CD4-positive, alpha-beta T cell treated with Interleukin-6 at 100 ng/mL for 8 hours (primary cell): ENCODE results near the gene TSPAN14.

ENCODE experiments used
- DNase-seq: peaks from one replicate; pipeline ENCODE4 v3.0.0-alpha.2; 2020; ENCODE audit warnings: mixed read lengths, low spot score

The TSPAN14 gene

DNA sequence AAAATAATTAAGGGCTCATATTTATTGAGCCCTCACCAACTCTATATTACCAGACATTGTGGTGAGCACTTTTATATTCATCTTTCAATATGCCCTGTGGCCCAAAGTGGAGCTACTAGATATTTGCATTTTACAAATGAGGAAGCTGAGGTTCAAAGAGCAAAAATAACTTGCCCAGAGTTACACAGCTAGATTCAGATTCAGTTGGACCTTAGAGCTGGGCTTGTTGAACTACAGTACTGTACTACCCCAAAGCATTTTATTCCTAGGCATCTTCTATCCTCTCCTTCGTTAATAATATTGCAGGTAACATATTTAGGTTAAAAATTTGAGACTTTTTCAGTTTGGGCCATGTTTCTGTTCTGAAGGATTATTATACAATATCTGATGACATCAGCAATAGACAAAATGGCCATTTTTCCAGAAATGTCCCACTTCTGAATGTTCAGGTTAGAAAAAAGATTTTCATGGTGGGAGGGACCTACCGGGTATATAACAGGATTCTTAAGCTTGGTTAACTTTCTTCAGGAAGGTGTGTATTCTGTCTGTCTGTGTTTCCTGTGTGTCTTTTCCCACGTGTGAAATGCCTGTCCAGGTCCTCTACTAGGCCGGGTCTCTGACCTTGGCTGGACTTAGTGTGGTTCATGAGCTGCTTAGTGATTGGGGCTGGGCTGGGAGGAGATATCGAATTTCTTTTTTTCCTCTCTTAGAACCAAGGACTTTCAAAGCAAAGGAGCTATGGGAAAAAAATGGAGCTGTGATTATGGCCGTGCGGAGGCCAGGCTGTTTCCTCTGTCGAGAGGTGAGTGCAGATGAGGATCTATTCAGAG is 32.2 kb upstream of the TSPAN14 start:
- no peak for DNase-seq

DNA sequence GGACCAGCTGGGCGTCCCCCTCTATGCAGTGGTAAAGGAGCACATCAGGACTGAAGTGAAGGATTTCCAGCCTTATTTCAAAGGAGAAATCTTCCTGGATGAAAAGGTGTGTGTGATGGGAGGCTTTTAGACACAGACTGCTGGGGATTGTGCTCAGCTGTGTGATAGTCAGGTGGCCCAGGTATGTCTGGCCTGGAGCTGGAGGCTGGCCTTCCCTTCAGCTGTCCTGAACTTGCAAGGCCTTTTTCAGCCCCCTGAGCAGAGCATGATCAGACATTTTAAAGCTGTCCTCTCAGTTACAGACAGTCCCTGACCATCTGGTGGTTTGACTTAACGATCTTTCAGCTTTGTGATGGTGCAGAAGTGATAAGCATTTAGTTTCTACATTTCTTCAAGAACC is 28.2 kb upstream of the TSPAN14 start:
- DNase-seq: no peak

DNA sequence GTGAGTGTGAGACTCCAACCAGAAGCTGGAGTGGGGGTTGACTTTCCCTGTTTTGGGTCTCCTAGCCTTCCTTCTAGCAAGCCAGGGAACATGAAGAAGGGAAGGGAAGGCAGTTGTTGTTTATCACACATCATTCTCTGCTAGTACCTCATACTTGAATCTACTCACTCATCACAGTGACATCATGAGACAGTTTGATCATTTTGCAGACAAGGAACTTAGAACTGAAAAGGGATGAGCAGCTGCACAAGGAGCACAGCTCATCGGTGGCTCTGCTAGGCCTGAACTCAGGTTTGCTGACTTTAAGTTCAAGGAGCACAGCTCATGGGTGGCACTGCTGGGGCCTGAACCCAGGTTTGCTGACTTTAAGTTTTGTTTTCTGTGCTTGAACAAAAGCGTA is 26.6 kb upstream of the TSPAN14 start:
- no peak for DNase-seq

DNA sequence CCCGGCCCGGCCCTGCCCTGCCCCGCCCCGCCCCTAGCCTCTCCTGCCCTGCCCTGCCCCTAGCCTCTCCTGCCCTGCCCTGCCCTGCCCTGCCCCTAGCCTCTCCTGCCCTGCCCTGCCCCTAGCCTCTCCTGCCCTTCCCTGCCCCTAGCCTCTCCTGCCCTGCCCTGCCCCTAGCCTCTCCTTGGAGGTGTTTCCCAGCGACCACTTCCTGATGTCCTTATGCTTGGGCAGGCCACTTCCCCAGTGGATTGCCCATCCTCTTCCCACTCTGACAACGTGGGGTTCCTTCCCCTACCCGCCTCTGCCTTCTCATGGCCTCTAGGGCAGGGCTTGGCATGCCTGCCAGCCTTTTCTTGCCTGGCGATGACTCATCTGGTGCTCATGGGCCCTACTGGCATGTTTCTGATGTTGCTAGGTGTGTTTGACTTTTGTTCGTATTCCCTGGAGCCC is 24.6 kb upstream of the TSPAN14 start:
- no peak for DNase-seq

DNA sequence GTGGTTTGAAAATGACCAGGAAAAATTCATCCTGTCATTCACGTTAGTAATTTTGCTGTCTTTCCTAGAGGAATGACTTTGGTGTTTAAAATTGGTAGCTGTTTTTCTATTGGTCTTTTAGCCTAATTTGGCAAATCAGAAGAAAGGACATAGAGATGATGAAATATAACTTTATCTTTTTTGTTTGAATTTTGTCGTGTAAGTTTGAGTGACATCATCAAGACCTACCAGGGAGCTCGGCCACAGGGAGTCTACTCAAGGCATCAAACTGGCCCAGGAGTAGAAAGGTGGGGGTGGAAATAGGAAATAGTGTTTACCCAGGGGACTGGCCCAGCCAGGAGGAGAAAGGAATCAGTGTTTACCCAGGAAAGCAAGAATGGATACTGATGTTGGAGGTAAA is 21.0 kb upstream of the TSPAN14 start:
- DNase-seq: no peak

DNA sequence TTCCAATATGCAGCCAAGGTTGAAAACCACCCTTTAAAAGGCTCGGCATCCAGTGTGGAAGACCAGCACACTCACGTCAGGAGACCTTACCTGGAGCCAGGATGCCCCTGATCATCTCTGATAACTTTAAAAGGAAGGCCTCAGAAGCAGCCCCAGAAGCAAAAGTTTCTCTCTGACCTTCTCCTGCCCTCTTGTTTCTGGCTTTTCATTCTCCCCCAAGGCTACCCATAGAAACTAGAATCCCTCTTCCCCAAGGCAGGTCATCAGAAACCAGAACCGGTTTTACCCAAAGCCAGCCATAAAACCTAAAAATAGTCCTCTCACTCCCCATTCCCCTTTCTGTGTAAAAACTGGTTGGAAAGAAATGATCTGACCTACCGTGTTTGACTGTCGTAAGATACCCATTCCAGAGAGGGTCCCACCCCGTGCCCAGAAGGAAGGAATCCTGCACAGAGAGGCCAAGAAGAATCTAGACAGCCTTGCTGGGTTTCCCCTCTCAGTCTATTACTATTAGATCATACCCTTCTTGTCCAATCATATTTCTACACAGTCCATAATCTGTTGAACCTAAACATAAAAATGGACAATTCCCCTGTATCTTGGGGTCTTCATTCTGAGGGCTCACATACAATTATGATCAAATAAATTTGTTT is 17.5 kb upstream of the TSPAN14 start:
- DNase-seq: no peak

DNA sequence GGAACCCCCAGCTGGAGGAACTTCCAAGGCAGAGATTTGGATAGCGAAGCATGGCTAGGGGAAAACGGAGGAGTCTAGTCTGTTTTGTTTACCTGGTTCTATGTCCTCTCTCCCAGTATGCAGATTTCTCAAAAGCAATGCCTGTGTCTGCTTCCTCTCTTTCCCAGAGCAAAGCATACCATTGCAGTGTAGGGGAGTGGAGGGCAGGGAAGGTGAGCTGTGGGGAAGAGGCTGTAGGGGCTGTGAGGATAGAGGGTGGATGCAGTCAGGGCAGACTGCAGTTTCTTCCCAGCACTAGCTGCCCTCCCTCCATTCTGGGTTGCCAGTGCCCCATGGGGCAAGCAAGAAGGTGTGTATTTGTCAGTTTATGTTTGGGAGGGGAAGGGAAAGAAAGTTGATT is 16.9 kb upstream of the TSPAN14 start:
- DNase-seq: no peak

DNA sequence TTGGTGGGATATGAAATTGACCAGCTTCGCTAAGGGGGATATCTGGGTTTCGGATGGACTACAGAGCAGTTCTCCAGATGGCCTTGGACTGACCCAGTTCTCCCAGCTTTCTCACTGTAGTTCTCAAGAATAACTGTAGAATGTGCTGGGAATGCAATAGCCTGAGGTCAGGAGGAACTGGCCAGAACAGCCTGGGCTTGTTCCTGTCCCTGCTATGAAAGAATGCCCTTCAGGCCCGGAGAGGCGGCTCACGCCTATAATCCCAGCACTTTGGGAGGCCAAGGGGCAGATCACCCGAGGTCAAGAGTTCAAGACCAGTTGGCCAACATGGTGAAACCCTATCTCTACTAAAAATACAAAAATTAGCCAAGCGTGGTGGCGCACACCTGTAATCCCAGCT is 12.3 kb upstream of the TSPAN14 start:
- no peak for DNase-seq

DNA sequence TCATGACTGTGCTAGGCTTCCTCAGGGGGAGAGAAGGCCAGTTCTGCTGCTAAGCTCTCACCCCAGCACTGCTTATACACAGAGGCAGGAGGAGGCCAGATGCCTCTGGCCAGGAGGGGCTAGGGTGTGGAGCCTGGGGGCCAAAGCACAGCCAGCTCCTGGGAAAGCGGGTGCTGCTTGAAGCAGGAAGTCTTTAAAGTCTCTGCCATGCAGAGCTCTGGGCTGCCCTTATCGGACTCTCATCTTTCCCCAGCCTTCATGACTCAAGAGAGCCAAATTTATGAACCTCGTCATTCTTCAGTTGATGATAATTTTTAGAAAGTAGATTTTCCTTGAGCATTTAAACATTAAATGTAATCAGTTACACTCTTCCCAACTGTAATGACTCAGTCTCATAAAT is 11.2 kb upstream of the TSPAN14 start:
- DNase-seq: no peak

DNA sequence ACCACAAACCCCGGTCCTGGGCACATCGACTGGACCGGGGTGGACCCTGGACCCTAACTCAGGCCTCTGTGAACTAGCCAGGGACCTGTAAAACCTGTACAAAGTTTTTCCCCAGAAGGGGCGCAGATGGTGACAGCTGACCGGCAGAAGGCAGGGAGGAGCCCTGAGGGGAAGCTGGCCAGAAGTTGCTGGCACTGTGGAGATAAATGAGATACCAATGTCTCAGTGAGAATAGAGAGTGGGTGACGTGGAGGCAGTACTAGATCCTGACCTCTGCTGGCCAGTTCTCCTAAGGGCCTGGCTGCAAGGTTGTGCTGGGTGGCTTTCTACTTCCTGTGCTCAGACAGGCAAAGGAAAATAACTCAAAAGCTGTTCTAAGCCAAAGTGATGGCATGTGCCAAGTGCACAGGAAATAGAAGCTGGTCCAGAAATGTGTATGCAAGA is 10.6 kb upstream of the TSPAN14 start:
- DNase-seq: peak; percentile 38

DNA sequence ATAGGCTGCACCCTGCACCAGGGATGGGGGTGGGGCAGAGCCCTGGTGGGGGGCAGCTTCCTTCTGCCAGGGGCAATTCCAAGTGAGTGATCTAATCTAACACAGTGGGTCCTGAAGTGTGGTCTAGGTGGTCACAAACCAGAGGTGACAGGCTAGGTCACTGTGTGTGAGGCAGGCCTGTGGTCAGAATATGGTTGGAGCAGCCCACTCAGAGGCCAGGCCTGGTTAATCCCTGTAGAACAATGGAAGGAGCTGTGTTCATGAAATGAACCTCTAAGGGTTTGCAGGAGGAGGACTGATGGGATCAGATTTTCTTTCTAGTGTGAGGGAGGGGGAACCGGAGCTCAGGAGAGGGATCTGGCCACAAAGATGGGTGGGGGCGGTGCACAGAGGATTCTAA is 10.0 kb upstream of the TSPAN14 start:
- no peak for DNase-seq

DNA sequence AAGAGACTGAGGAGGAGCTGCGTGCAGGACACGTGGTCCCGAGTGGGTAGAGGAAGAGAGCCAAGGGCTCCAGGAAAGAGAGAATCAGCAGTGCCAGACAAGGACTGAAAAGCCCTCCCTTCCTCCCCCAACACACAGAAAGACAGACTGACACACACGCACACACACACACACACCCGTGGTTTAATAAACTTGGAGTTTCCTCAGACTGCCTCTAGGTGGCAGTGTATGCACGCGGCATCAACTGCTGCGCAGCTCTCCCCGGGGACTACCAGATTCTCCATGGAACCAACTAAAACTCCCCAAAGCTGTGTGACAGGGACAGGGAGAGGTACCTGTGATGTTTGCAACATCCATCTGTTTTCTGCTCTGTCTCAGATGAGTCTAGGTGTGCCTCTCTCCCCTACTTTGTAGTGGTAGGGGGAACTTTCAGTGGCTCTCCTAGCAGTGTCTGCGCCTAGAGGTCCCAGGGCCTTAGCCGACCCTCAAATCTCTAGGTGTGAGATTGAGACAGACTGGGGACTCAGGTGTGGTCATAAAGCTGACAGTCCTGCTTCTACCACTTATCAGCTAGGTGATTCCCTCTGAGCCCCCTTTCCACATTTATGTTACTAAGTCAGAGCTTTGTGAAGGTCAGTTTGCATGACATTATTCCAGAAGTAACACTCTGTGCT is 9.3 kb upstream of the TSPAN14 start:
- DNase-seq: peak; percentile 65

DNA sequence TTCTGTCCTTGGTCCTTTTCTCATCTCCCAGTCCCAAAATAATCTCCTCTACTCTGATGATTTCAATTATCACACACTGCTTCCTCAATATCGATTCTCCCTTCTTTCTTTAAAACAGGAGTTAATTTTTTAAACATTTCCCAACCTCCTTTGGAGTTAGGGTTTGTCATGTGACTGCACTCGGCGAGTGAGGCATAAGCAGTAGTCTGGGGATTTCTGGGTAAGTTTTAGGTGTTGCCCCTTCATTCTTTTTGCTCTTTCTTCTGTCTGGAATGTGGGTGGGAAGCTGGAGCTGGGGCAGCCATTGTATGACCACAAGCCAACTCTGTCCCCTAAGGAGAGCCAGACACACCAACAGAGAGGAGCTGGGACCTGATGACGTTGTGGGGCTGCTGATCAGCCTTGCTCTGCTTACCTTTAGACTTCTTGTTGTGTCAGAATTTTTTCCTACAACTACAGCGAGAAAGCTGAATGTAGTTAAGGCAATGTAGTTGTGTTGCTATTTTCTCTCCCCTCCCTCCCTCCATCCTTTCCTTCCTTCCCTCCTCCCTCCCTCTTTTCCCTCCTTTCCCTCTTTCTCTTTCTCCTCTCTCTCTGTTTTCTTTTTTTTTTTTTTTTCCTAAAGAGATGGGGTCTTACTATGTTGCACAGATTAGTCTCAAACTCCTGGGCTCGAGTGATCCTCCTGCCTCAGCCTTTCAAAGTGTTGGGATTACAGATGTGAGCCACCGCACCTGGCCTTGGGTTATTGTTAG is 6.5 kb upstream of the TSPAN14 start:
- no peak for DNase-seq

DNA sequence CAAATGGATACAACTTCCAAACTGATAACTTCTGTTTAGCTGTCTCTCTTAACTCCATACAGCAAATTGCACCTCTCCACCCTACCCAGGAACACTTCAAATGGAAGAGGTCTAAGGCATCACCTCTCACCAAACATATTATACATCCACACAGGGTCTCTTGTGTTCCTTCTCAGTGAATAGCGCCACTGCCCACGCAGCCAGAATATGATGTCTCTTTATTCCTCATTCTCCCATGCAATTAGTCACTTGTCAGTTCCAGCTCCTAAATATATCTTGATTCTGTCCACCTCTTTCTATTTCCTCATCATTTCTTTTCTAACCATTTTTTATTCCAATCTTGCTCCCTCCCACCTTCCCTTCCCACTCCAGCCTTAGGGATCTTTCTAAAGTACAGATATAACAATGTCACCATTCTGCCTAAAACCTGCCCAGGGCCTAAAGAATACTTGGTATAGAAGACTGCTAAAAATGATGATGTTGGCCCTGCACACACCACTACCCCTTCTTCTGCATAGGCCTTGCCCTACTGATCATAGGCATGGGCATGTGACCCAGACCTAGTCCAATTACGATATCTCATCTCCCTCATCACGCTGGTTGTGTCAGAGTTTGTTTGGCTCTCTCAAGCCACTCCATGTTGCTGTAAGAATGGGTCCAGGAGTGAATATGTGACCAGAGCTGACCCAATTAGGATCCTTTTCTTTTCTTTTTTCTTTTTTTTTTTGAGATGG is 5.7 kb upstream of the TSPAN14 start:
- DNase-seq: no peak

DNA sequence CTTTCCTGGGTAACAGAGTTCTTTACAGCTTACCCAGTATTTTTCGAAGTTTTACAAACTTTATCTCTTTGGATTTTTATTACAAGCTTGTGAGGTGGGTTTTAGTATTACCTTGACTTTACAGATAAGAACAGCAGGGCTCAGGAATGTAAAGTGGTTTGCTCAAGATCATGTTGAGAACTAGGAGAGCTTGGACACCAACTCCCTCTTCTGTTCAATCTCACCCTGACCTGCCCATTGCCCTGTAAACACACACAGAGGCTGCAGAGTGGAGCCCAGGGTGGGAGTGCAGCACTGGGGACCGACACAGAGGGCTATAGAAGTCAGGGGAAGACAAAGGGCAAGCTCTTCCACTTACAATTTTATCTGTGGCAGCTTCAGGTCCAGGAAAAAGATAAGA is 4.6 kb upstream of the TSPAN14 start:
- no peak for DNase-seq

DNA sequence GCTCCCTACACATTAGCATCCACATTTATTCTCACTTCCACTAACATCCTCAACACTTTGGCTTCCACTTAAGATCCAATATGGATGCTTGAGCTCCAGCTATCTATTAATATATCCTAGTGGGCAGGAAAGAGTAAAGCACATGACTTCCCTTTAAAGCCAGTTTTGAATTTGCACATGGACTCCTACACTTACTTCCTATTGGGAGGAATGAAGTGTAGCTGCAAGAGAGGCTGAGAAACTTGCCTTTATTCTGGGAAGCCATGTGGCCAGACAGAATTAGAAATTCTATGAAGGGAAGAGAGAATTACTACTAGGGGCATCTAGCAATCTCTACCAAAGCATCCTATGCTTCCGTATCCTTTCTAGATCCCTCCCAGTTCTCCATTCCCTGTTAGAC is 3.0 kb upstream of the TSPAN14 start:
- no peak for DNase-seq

DNA sequence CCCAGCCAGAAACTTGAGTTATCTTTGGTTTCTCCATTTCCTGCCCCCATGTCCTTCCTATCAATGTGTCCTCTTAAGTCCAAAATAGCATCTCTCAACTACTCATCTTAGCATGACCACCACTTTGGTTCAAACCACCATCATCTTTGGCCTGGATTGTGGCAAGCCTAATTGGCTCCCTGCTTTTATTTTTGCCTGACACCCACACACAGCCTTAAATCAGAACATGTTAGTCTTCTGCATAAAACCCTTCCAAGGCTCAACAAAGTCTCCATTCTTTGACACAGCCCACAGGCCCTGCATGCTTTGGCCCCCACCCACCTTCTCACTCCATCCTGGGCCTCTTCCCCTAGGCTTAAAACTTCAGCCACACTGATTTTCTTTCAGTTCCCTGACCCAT is 2.0 kb upstream of the TSPAN14 start:
- DNase-seq: no peak

DNA sequence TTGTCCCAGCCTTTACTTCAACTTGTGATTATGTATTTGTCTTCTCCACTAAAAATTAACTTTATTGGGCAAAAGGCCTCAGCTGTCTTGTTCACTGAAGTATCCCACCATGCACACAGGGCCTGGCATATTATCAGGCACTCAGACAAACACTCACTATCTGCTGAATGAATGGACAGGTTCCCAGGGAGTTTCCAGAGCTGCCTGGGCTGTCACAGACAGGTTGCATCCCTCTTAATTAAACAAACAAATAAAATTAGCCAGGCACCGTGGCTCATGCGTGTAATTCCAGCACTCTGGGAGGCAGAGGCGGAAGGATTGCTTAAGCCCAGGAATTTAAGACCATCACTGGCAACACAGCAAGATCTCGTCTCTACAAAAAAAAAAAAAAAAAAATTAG is 1.5 kb upstream of the TSPAN14 start:
- DNase-seq: no peak

DNA sequence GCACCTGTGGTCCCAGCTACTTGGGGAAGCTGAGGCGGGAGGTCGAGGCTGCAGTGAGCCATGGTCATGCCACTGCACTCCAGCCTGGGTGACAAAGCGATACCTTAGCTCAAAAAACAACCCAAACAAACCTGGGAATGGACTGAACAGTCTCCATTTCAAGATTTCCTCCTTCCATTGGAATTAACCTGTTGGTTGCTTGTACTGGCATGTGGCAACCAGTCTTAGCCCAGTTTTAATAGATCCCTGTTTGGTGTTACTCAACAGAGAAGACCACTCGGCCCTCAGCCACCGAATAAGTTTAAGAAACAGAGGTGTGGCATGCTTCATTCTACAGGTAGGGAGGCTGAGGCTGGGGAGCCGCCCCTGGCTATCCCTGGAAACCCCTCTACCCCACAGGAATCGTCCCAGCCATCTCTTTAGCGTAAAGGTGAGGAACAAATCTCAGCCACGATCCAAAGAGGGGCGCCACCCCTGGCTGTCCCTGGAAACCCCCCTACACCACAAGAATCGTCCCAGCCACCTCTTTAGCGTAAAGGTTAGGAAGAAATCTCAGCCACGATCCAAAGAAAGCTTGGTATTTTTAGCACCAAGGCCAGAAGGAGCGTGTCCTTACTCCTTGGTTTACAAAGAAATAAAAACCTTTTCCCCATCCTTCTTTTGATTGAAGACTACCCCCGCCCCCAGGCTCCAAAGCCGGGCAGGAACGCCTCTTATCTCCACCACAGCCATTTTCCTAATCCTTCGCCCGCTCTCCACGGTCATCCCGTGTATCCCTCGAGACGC is 861 bp upstream of the TSPAN14 start:
- no peak for DNase-seq

DNA sequence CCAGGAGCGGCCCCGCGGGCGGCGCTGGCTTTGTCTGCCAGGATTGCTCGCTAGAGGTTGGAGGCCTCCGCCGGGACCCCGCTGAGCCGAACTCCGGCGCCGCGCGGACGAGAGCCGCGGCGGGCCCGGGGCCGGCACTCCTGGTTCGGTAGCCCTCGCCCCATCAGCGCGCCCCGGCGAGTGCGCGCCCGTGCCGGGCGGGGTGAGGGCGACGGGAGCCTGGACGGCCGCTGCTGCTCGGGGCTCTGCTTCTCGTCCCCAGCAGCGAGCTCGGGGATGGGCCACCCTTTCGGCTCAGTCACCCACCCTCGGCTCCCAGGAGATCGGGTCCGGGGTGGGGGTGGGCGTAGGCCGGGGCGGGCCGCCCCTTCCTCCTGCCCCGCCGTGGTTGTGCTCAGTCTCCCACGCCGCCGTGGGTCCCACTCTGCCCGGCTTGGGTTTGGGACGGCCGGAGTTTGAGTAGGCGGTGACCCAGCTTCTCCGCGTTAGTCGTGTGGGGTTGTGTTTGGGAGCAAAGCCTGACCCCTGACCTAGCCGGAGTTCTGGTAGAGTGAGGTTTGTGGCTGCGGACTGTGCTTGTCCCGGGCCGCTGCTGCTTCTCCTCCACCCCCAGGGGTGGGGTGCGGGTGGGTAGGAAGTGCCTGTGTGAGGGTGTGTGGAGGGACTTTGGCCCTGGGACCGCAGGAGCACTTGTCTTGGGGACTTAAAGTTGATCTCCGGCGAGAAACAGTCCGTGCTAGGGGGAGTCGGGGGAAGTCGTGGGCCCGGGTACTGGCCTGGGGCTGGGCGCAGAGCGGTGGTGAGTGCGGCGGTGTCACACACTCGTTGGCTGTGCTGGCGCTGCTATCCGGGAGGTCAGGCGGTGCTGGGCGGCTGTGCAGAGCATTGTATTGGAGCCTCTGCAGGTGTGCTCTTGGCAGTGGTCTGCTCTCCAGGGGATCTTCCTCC is 677 bp downstream of the TSPAN14 start:
- DNase-seq: no peak
